K562 (cell line): ENCODE results near the gene CREB3L1. TPM values are rescaled to one million over a fixed set of nuclear protein-coding genes. Genes with fewer than 3 reads are reported as not detected.

Experiments used
- CSDE1 ChIP-seq, 2 experiments: fragments of 450-650 bp; IDR thresholded peaks; 2 replicates each; pipeline ENCODE4 v1.6.1; 2016; ENCODE audit warnings: mild to moderate bottlenecking in 1 of 2
- FOXJ2 ChIP-seq: fragments of 200-800 bp; sonication (Bioruptor generic); IDR thresholded peaks from 2 replicates; pipeline ENCODE4 v1.6.1; 2016; ENCODE audit warnings: missing genetic modification characterization, missing compliant biosample characterization
- HCFC1 ChIP-seq: IDR thresholded peaks from 2 replicates; pipeline ENCODE4 v1.6.1; 2012; ENCODE audit warnings: low read depth, low read length, improper control_type of control experiment
- HMBOX1 ChIP-seq: sonication (generic); IDR thresholded peaks from 2 replicates; pipeline ENCODE4 v1.6.1; 2016
- HOXB6 ChIP-seq: fragments of 250-450 bp; sonication (Bioruptor Pico); IDR thresholded peaks from 2 replicates; pipeline ENCODE4 v1.5.1; 2022; ENCODE audit warnings: mild to moderate bottlenecking, borderline replicate concordance
- IFI16 ChIP-seq: fragments of 250-450 bp; sonication (Bioruptor Pico); IDR thresholded peaks from 2 replicates; pipeline ENCODE4 v2.1.2; 2022; ENCODE audit warnings: mild to moderate bottlenecking, inconsistent platforms
- ILK ChIP-seq: fragments of 450-650 bp; IDR thresholded peaks from 2 replicates; pipeline ENCODE4 v1.6.1; 2016; ENCODE audit warnings: missing genetic modification characterization, low read depth, mild to moderate bottlenecking, missing compliant biosample characterization, moderate library complexity, borderline replicate concordance
- KDM4B ChIP-seq, 2 experiments: fragments of 450-650 bp in 1 of 2; sonication (generic) in 1 of 2; IDR thresholded peaks; 2 replicates each; pipeline ENCODE4 v1.6.1; 2016 to 2017; ENCODE audit warnings: borderline replicate concordance in 2 of 2, antibody characterized with exemption in 1 of 2, low read depth in 1 of 2, mild to moderate bottlenecking in 1 of 2
- KLF10 ChIP-seq: fragments of 250-450 bp; sonication (Bioruptor Pico); IDR thresholded peaks from 2 replicates; pipeline ENCODE4 v1.6.1; 2021; ENCODE audit warnings: matching md5 sums
- MAZ ChIP-seq, 2 experiments: fragments of 450-650 bp in 1 of 2; sonication (generic) in 1 of 2; formaldehyde crosslinking; IDR thresholded peaks in 1 of 2; conservative IDR thresholded peaks in 1 of 2; 2 replicates each; pipeline versions ENCODE4 v1.4.0 to v1.5.0; 2020; ENCODE audit warnings: mild to moderate bottlenecking in 1 of 2, missing genetic modification reagents in 1 of 2
- MTA3 ChIP-seq: fragments of 450-650 bp; formaldehyde crosslinking; IDR thresholded peaks from 2 replicates; pipeline ENCODE4 v1.6.1; 2017; ENCODE audit warnings: mild to moderate bottlenecking, borderline replicate concordance
- MXD1 ChIP-seq: fragments of 250-450 bp; sonication (Bioruptor Pico); IDR thresholded peaks from 2 replicates; pipeline ENCODE4 v1.8.0; 2021; ENCODE audit warnings: borderline replicate concordance, mild to moderate bottlenecking, moderate library complexity; ENCODE audit not compliant: poor library complexity, severe bottlenecking
- PCBP1 ChIP-seq: fragments of 200-400 bp; formaldehyde crosslinking; IDR thresholded peaks from 2 replicates; pipeline ENCODE4 v1.6.1; 2018; ENCODE audit warnings: mild to moderate bottlenecking, low read depth, low read length; ENCODE audit not compliant: poor library complexity, severe bottlenecking
- RAD51 ChIP-seq: fragments of 450-650 bp; IDR thresholded peaks from 2 replicates; pipeline ENCODE4 v1.7.1; 2016; ENCODE audit warnings: low read depth, mild to moderate bottlenecking, borderline replicate concordance
- RFX7 ChIP-seq: fragments of 250-450 bp; sonication (Bioruptor Pico); IDR thresholded peaks from 2 replicates; pipeline ENCODE4 v1.5.1; 2021; ENCODE audit warnings: mild to moderate bottlenecking
- SPI1 ChIP-seq: IDR thresholded peaks from 2 replicates; pipeline ENCODE4 v1.6.1; 2011; ENCODE audit warnings: low read depth, low read length, control low read depth, borderline replicate concordance
- WHSC1 ChIP-seq: IDR thresholded peaks from one replicate; pipeline ENCODE4 v1.6.1; 2012; ENCODE audit warnings: low read length, control low read depth, inconsistent platforms
- ZFP30 ChIP-seq: fragments of 250-450 bp; sonication (Bioruptor Pico); IDR thresholded peaks from 2 replicates; pipeline ENCODE4 v1.8.0; 2022; ENCODE audit warnings: moderate library complexity, mild to moderate bottlenecking, inconsistent platforms, borderline replicate concordance
- ZNF175 ChIP-seq: fragments of 200-800 bp; sonication (Bioruptor generic); IDR thresholded peaks from 2 replicates; pipeline ENCODE4 v1.6.1; 2016; ENCODE audit warnings: low read depth, mild to moderate bottlenecking, missing genetic modification characterization, missing compliant biosample characterization
- ZNF280B ChIP-seq: fragments of 250-450 bp; sonication (Bioruptor Pico); IDR thresholded peaks from 2 replicates; pipeline ENCODE4 v1.5.1; 2021; ENCODE audit warnings: mild to moderate bottlenecking
- ZNF354B ChIP-seq: fragments of 250-450 bp; sonication (Bioruptor Pico); IDR thresholded peaks from 2 replicates; pipeline ENCODE4 v1.4.0; 2020
- ZNF583 ChIP-seq: fragments of 250-450 bp; sonication (Bioruptor Pico); IDR thresholded peaks from 2 replicates; pipeline ENCODE4 v1.4.0; 2020
- ZNF655 ChIP-seq: fragments of 250-450 bp; sonication (Bioruptor Pico); IDR thresholded peaks from 2 replicates; pipeline ENCODE4 v1.5.0; 2021
- ZSCAN29 ChIP-seq: fragments of 450-650 bp; IDR thresholded peaks from 2 replicates; pipeline ENCODE4 v1.6.1; 2017
- polyA plus RNA-seq, 8 experiments: library from polyadenylated mRNA; depleted of rRNA in 4 of 8; stranded (reverse) in 5 of 8; unstranded in 3 of 8; fragments of >200 nt; fragmentation: Nextera tagmentation in 2 of 8; fragmentation: Illumina TruSeq in 1 of 8; extraction: Ambion mirVana in 2 of 8; extraction: Trizol in 1 of 8; gene quantifications; 2 replicates each; pipeline versions ENCODE4 v1.2.1 to v1.2.3, GENCODE V29; 2011 to 2014; ENCODE audit warnings: inconsistent platforms in 1 of 8, missing spikeins in 1 of 8
- total RNA-seq, 7 experiments: library from RNA; depleted of rRNA in 6 of 7; stranded (reverse); fragments of >200 nt in 6 of 7; fragmentation: Illumina TruSeq in 2 of 7; extraction: Trizol in 2 of 7; gene quantifications; 2 replicates each; pipeline versions ENCODE4 v1.2.1 to v1.2.3, GENCODE V29; 2011 to 2021; ENCODE audit warnings: low replicate concordance in 1 of 7

The CREB3L1 gene
- total and polyA plus RNA-seq, 9 of the 15 experiments (the other 6 are each of a cell fraction or from before 2014, with no cell fraction given), result 1.2 to 27.6 (median 3.7) TPM

- no peak for TF ChIP-seq HMBOX1
- peak; percentile 88 for TF ChIP-seq ZNF175 (CRISPR knock-in tag)
- no peak for TF ChIP-seq ZNF655 (CRISPR knock-in tag)
- TF ChIP-seq ZNF280B (CRISPR knock-in tag), result no peak
- TF ChIP-seq SPI1, result peak; percentile 95
- no peak for TF ChIP-seq IFI16 (CRISPR knock-in tag)
- TF ChIP-seq RAD51, result peak; percentile 30; the same call in 1 of the 2 replicates
- no peak for TF ChIP-seq FOXJ2
- no peak for TF ChIP-seq ZNF583 (CRISPR knock-in tag)
- TF ChIP-seq CSDE1 (IDR thresholded peaks at IDR 0.05), result 0 out of 4 replicates have a peak, but pooled peaks have one; percentile 16 to 17
- peak in 1 of 2 experiments; percentile 89; a peak in 3 of 4 replicates for TF ChIP-seq MAZ (CRISPR knock-in tag; conservative IDR thresholded peaks at IDR 0.05 in 1 of 2, IDR thresholded peaks at IDR 0.05 in 1 of 2)
- 0 out of 2 replicates have a peak, but pooled peaks have one; percentile 8 for TF ChIP-seq HCFC1
- no peak for TF ChIP-seq ILK (tag)
- no peak for TF ChIP-seq RFX7 (CRISPR knock-in tag)
- TF ChIP-seq MXD1 (CRISPR knock-in tag), result peak; percentile 3
- TF ChIP-seq ZNF354B (CRISPR knock-in tag), result no peak
- peak; percentile 88 for TF ChIP-seq PCBP1
- no peak for TF ChIP-seq ZFP30 (CRISPR knock-in tag)
- TF ChIP-seq MTA3, result peak; percentile 65; the same call in 1 of the 2 replicates
- TF ChIP-seq ZSCAN29, result no peak
- TF ChIP-seq KDM4B (IDR thresholded peaks at IDR 0.05; ENCODE audit: borderline replicate concordance in 2 of 2, low read depth in 1 of 2), result peak in 1 of 2 experiments; percentile 50; a peak in 2 of 4 replicates
- TF ChIP-seq HOXB6, result no peak
- no peak for TF ChIP-seq KLF10
- TF ChIP-seq WHSC1, result no peak
Observed at GRCh38 chr11:46237248-46238077, 40.0 kb upstream of the CREB3L1 start (continued).
